ENCODE data around the gene FOXM1. TPM values are rescaled to one million over a fixed set of nuclear protein-coding genes. Genes with fewer than 3 reads are reported as not detected.

The FOXM1 gene
- total and polyA plus RNA-seq, 12 donors = 0.79 to 8.6 (median 2.3) TPM

DNA sequence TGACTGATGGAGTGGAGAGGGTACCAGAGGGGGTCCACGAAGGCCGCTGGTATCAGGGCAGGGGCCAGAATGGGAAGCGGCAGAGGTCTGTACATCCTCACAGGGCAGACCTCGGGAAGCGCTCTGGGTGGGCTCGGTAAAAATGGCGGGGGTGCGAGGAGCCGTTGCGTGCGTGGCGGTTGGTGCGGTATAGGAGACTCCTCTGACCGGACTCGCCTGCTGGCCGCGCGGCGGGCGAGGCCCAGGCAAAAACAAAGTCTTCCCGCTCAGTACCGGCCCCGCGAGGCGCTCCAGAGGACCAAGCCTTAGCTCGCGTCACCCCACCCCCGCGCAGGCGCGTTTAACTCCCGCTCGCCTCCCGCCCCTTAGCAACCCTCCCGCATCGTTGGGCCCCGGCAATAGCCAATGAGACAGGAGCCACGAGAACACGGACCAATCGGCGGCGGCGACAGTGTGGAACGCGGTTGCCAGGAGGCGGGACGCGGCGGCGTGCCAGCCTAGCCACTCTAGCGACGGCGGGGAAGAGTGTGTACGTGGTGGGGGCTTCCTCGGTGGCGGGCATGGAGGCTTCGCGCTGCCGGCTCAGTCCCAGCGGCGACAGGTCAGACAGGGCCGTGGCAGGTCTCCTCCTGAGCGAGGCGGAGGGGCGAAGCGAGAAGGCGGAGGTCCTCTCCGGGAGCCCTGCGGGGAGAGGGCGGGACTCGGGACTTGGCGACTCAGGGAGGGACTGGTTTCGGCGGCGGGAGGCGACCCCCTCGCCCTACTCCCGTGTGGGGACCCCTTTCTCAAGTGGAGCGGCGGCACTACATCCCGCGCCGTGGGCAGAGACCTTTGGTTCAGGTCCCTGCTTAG, 13.6 kb upstream of the FOXM1 start, which contains the start of gene TULP3:
TULP3 (plus strand) TSS at position 504 of the 852 bp plus-strand sequence; CDS start at position 561, 57 bp downstream.
- 0 to 1% (median 0%) methylated on average over 13 to 83 of the region's 83 CpGs for WGBS, 4 donors

DNA sequence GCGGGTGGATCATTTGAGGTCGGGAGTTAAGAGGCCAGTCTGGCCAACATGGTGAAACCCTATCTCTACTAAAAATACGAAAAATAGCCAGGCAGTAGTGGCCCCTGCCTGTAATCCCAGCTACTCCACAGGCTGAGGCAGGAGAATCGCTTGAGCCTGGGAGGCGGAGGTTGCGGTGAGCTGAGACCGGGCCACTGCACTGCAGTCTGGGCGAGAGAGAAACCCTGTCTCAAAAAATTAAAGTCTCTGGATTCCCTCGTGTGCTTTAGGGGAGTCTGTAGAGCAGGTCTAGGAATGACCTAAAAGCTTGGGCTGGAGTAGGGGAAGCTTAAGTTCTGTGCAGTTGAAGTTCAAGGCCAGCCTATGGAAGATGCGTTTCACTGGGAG, 13.0 kb upstream of the FOXM1 start:
- TF ChIP-seq, protein P1, sequence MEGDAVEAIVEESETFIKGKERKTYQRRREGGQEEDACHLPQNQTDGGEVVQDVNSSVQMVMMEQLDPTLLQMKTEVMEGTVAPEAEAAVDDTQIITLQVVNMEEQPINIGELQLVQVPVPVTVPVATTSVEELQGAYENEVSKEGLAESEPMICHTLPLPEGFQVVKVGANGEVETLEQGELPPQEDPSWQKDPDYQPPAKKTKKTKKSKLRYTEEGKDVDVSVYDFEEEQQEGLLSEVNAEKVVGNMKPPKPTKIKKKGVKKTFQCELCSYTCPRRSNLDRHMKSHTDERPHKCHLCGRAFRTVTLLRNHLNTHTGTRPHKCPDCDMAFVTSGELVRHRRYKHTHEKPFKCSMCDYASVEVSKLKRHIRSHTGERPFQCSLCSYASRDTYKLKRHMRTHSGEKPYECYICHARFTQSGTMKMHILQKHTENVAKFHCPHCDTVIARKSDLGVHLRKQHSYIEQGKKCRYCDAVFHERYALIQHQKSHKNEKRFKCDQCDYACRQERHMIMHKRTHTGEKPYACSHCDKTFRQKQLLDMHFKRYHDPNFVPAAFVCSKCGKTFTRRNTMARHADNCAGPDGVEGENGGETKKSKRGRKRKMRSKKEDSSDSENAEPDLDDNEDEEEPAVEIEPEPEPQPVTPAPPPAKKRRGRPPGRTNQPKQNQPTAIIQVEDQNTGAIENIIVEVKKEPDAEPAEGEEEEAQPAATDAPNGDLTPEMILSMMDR (IDR thresholded peaks at IDR 0.05) = no peak
- TF ChIP-seq POLR2A (IDR thresholded peaks at IDR 0.05) = no peak
- DNase-seq = no peak
- peaks cover 25 to 43% of the 10 kb centered on the region in 2 donors for H3K4me1 ChIP-seq (replicated peaks in 1 of 2)
- peaks cover 0 to 6% of the 10 kb centered on the region in 2 donors for H3K36me3 ChIP-seq (replicated peaks in 1 of 2)
- intact Hi-C loops (cut with DNase I) = no loop called here
- H3K9me3 ChIP-seq (replicated peaks in 1 of 3) = no peaks in the 10 kb centered on the region
- peak overlapping the region in 1 of 4 donors; percentile 99 for H3K4me3 ChIP-seq
- H3K27ac ChIP-seq = peak overlapping the region in 4 of 5 donors; percentile 47 to 99 (median 82)
- no peaks in the 10 kb centered on the region for H3K27me3 ChIP-seq
- 60 to 70% (median 63%) methylated on average over 9 to 10 of the region's 10 CpGs for WGBS, 4 donors

More for the DNA sequence above, 13.6 kb upstream of the FOXM1 start, which contains the start of gene TULP3:
- H3K4me3 ChIP-seq = peak within 1 kb of the TSS; percentile 35 to 99 (median 69)
- DNase-seq = peak; percentile 99 to 100 (median 99)
- peak within 1 kb of the TSS; percentile 85 to 99 (median 95) for H3K27ac ChIP-seq
- no peaks in the 10 kb centered on the region for H3K9me3 ChIP-seq (replicated peaks in 1 of 3)
- peaks cover 0 to 6% of the 10 kb centered on the region in 2 donors for H3K36me3 ChIP-seq (replicated peaks in 1 of 2)
- TF ChIP-seq POLR2A (IDR thresholded peaks at IDR 0.05) = peak; percentile 64 to 93
- TF ChIP-seq, protein P1 (IDR thresholded peaks at IDR 0.05) = peak in 1 of 6 experiments; percentile 6
- intact Hi-C loops (cut with DNase I) = no loop called here
- H3K4me1 ChIP-seq (replicated peaks in 1 of 2) = peaks cover 25 to 49% of the 10 kb centered on the region in 2 donors
- H3K27me3 ChIP-seq = no peaks in the 10 kb centered on the region

DNA sequence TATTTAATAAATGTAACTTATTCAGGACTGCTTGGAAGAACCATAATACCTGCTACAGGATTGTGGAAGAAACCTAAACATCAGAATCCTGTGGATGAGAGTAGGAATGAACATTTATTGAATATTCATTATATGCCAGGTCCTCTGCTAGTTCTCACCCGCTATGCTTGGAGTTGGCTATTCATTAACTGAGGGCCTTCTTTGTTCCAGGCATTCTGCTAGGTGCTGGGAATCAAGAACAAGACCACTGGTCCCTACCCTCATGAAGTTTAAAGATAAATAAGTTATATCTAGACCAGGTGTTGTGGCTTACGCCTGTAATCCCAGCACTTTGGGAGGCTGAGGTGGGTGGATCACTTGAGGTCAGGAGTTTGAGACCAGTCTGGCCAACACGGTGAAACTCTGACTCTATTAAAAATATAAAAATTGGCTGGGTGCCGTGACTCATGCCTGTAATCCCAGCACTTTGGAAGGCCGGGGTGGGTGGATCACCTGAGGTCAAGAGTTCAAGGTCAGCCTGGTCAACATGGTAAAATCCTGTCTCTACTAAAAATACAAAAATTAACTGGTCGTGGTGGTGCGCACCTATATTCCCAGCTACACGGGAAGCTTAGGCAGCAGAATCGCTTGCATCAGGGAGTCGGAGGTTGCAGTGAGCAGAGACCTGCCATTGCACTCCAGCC, 9.9 kb upstream of the FOXM1 start:
- Histone ChIP-seq H3K27ac (no peak overlapping the region), H3K9me3 (replicated peaks in 1 of 3) (no peaks in the 10 kb centered on the region), H3K27me3 (no peaks in the 10 kb centered on the region), H3K4me1 (replicated peaks in 1 of 2) (peaks cover 8 to 18% of the 10 kb centered on the region in 2 donors), H3K36me3 (replicated peaks in 1 of 2) (peaks cover 0 to 6% of the 10 kb centered on the region in 2 donors), H3K4me3 (no peak overlapping the region)
- TF ChIP-seq POLR2A (IDR thresholded peaks at IDR 0.05) = no peak
- TF ChIP-seq, protein P1 (IDR thresholded peaks at IDR 0.05) = no peak
- WGBS, 4 donors = 82 to 84% (median 82%) methylated on average over 10 of the region's 10 CpGs
- DNase-seq = no peak
- intact Hi-C loops (cut with DNase I) = loop anchor here (10.0 kb wide), 2 partner anchors 58 to 148 kb away; no protein-coding TSS in a partner anchor

DNA sequence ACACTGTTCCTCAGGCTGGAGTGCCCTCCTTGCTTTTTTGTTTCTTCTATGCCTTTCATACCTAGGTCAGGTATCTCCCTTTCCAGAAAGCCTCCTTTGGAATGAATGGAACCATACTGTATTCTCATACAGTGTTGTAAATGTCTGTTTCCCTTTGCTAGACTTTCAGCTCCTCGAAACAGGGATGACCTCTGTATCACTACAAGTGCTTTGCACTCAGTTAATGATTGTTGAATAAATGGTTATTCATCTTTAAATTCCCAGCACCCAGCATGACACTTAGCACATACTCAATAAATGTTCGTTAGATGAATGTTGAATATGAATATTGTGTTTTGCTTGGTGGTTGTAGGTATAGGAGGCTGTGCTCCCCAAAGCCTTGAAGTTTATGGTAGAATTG, 7.8 kb upstream of the FOXM1 start:
- Histone ChIP-seq H3K4me1 (replicated peaks in 1 of 2) (peaks cover 0 to 6% of the 10 kb centered on the region in 2 donors), H3K4me3 (no peak overlapping the region), H3K36me3 (replicated peaks in 1 of 2) (peaks cover 0 to 6% of the 10 kb centered on the region in 2 donors), H3K27ac (no peak overlapping the region), H3K27me3 (no peaks in the 10 kb centered on the region), H3K9me3 (replicated peaks in 1 of 3) (no peaks in the 10 kb centered on the region)
- TF ChIP-seq POLR2A (IDR thresholded peaks at IDR 0.05) = no peak
- TF ChIP-seq, protein P1 (IDR thresholded peaks at IDR 0.05) = no peak
- WGBS, 4 donors = 82 to 94% (median 85%) methylated on average over 2 of the region's 2 CpGs
- no peak for DNase-seq
- intact Hi-C loops (cut with DNase I) = loop anchor here (10.0 kb wide), 2 partner anchors 60 to 150 kb away; no protein-coding TSS in a partner anchor
